Activated naive CD8-positive, alpha-beta T cell treated with anti-CD3 and anti-CD28 coated beads for 36 hours (primary cell): Measurements from ENCODE around the gene SESTD1. TPM values are rescaled to one million over a fixed set of nuclear protein-coding genes. Genes with fewer than 3 reads are reported as not detected.
A peak's percentile ranks its signal among the peaks of the same experiment; 100 is the strongest.
"Not testable (repeated sequence)": the region's sequence is repeated elsewhere in the genome, so short reads cannot be mapped to it uniquely, and the experiment has no call there.

Source experiments
- DNase-seq: peaks from one replicate; pipeline ENCODE4 v3.0.0; 2021
- H3K27ac Mint-ChIP-seq: one replicate; pipeline ENCODE4 v1.8.0; 2022; ENCODE audit warnings: mild to moderate bottlenecking, moderate library complexity, mixed read lengths
- H3K27me3 Mint-ChIP-seq: one replicate; pipeline ENCODE4 v1.8.0; 2022; ENCODE audit warnings: mild to moderate bottlenecking, mixed read lengths
- H3K36me3 Mint-ChIP-seq: one replicate; pipeline ENCODE4 v1.8.0; 2021; ENCODE audit warnings: mild to moderate bottlenecking, mixed read lengths
- H3K4me1 Mint-ChIP-seq: one replicate; pipeline ENCODE4 v1.8.0; 2021; ENCODE audit warnings: mixed read lengths
- H3K4me3 Mint-ChIP-seq: one replicate; pipeline ENCODE4 v1.8.0; 2022; ENCODE audit warnings: mild to moderate bottlenecking, moderate library complexity, mixed read lengths
- H3K9me3 Mint-ChIP-seq: one replicate; pipeline ENCODE4 v1.8.0; 2022; ENCODE audit warnings: mixed read lengths
- total RNA-seq, 2 experiments: library from RNA; stranded (reverse); gene quantifications; one replicate each; pipeline ENCODE4 v1.2.3, GENCODE V29; 2021

Gene SESTD1
- total RNA-seq, 2 experiments from 2014 or later = 4.4 to 5.7 TPM

- no peak for DNase-seq
- H3K36me3 Mint-ChIP-seq = no peaks in the 10 kb centered on the region
- peaks cover 34% of the 10 kb centered on the region for H3K4me1 Mint-ChIP-seq
- H3K27me3 Mint-ChIP-seq = no peaks in the 10 kb centered on the region
- no peak overlapping the region for H3K4me3 Mint-ChIP-seq
- peak overlapping the region; percentile 36 for H3K27ac Mint-ChIP-seq
- H3K9me3 Mint-ChIP-seq = peaks cover 5% of the 10 kb centered on the region
These were observed 11.4 kb downstream of the SESTD1 start for GRCh38 chr2:179253226-179253625.

GRCh38 chr2:179252423-179252822 is 12.2 kb downstream of the SESTD1 start:
- peaks cover 5% of the 10 kb centered on the region for H3K9me3 Mint-ChIP-seq
- no peak overlapping the region for H3K27ac Mint-ChIP-seq
- no peaks in the 10 kb centered on the region for H3K36me3 Mint-ChIP-seq
- no peak overlapping the region for H3K4me3 Mint-ChIP-seq
- H3K27me3 Mint-ChIP-seq = no peaks in the 10 kb centered on the region
- DNase-seq = no peak
- peaks cover 34% of the 10 kb centered on the region for H3K4me1 Mint-ChIP-seq

GRCh38 chr2:179251870-179252269 is 12.8 kb downstream of the SESTD1 start:
- DNase-seq = no peak
- Mint-ChIP-seq H3K9me3 (peaks cover 5% of the 10 kb centered on the region), H3K27ac (no peak overlapping the region), H3K36me3 (no peaks in the 10 kb centered on the region), H3K27me3 (no peaks in the 10 kb centered on the region), H3K4me1 (peaks cover 34% of the 10 kb centered on the region), H3K4me3 (no peak overlapping the region)

GRCh38 chr2:179250848-179251504 is 13.7 kb downstream of the SESTD1 start:
- no peak overlapping the region for H3K27ac Mint-ChIP-seq
- H3K4me1 Mint-ChIP-seq = peaks cover 34% of the 10 kb centered on the region
- peaks cover 2% of the 10 kb centered on the region for H3K36me3 Mint-ChIP-seq

GRCh38 chr2:179250095-179250494 is 14.5 kb downstream of the SESTD1 start:
- peaks cover 2% of the 10 kb centered on the region for H3K36me3 Mint-ChIP-seq
- peaks cover 7% of the 10 kb centered on the region for H3K9me3 Mint-ChIP-seq
- H3K4me3 Mint-ChIP-seq = no peak overlapping the region
- DNase-seq = no peak
- no peaks in the 10 kb centered on the region for H3K27me3 Mint-ChIP-seq
- H3K4me1 Mint-ChIP-seq = peaks cover 34% of the 10 kb centered on the region
- no peak overlapping the region for H3K27ac Mint-ChIP-seq

More at GRCh38 chr2:179250848-179251504, 13.7 kb downstream of the SESTD1 start:
- Mint-ChIP-seq H3K4me3 (no peak overlapping the region), H3K9me3 (peaks cover 7% of the 10 kb centered on the region), H3K27me3 (no peaks in the 10 kb centered on the region)
- no peak for DNase-seq

- Mint-ChIP-seq H3K36me3 (peaks cover 5% of the 10 kb centered on the region), H3K4me1 (peaks cover 33% of the 10 kb centered on the region), H3K4me3 (no peak overlapping the region), H3K27ac (peak overlapping the region; percentile 38), H3K9me3 (peaks cover 7% of the 10 kb centered on the region), H3K27me3 (no peaks in the 10 kb centered on the region)
- DNase-seq = no peak
These were observed 16.6 kb downstream of the SESTD1 start for GRCh38 chr2:179248024-179248348.

GRCh38 chr2:179247318-179248023 is 17.2 kb downstream of the SESTD1 start:
- peaks cover 7% of the 10 kb centered on the region for H3K9me3 Mint-ChIP-seq
- H3K4me3 Mint-ChIP-seq = no peak overlapping the region
- H3K4me1 Mint-ChIP-seq = peaks cover 28% of the 10 kb centered on the region
- H3K27me3 Mint-ChIP-seq = no peaks in the 10 kb centered on the region
- DNase-seq = no peak
- H3K36me3 Mint-ChIP-seq = peaks cover 5% of the 10 kb centered on the region
- H3K27ac Mint-ChIP-seq = peak overlapping the region; percentile 38

GRCh38 chr2:179245843-179246242 is 18.8 kb downstream of the SESTD1 start:
- not testable (repeated sequence) for H3K4me3 Mint-ChIP-seq, H3K9me3 Mint-ChIP-seq, DNase-seq, H3K27ac Mint-ChIP-seq, H3K36me3 Mint-ChIP-seq, H3K27me3 Mint-ChIP-seq
- H3K4me1 Mint-ChIP-seq = peaks cover 14% of the 10 kb centered on the region

- DNase-seq = no peak
- Mint-ChIP-seq H3K9me3 (peaks cover 3% of the 10 kb centered on the region), H3K4me1 (peaks cover 25% of the 10 kb centered on the region), H3K27ac (no peak overlapping the region), H3K27me3 (no peaks in the 10 kb centered on the region), H3K36me3 (peaks cover 5% of the 10 kb centered on the region), H3K4me3 (no peak overlapping the region)
These were observed 21.6 kb downstream of the SESTD1 start for GRCh38 chr2:179243046-179243445.

- no peak overlapping the region for H3K4me3 Mint-ChIP-seq
- no peak overlapping the region for H3K27ac Mint-ChIP-seq
- H3K9me3 Mint-ChIP-seq = no peaks in the 10 kb centered on the region
- H3K27me3 Mint-ChIP-seq = no peaks in the 10 kb centered on the region
- peaks cover 3% of the 10 kb centered on the region for H3K36me3 Mint-ChIP-seq
- peaks cover 28% of the 10 kb centered on the region for H3K4me1 Mint-ChIP-seq
- DNase-seq = no peak
These were observed 23.9 kb downstream of the SESTD1 start for GRCh38 chr2:179240481-179241451.

- Mint-ChIP-seq H3K9me3 (no peaks in the 10 kb centered on the region), H3K27ac (no peak overlapping the region), H3K4me1 (peaks cover 28% of the 10 kb centered on the region), H3K4me3 (no peak overlapping the region), H3K27me3 (no peaks in the 10 kb centered on the region), H3K36me3 (peaks cover 3% of the 10 kb centered on the region)
- DNase-seq = no peak
These were observed 24.8 kb downstream of the SESTD1 start for GRCh38 chr2:179239838-179240237.

GRCh38 chr2:179239195-179239594 is 25.4 kb downstream of the SESTD1 start:
- DNase-seq = no peak
- Mint-ChIP-seq H3K4me3 (no peak overlapping the region), H3K27ac (no peak overlapping the region)

GRCh38 chr2:179238027-179238426 is 26.6 kb downstream of the SESTD1 start:
- Mint-ChIP-seq H3K36me3 (no peaks in the 10 kb centered on the region), H3K27me3 (no peaks in the 10 kb centered on the region), H3K27ac (no peak overlapping the region)

More at GRCh38 chr2:179239195-179239594, 25.4 kb downstream of the SESTD1 start:
- no peaks in the 10 kb centered on the region for H3K9me3 Mint-ChIP-seq
- H3K36me3 Mint-ChIP-seq = peaks cover 3% of the 10 kb centered on the region
- peaks cover 28% of the 10 kb centered on the region for H3K4me1 Mint-ChIP-seq
- H3K27me3 Mint-ChIP-seq = no peaks in the 10 kb centered on the region

GRCh38 chr2:179237209-179237946 is 27.3 kb downstream of the SESTD1 start:
- no peaks in the 10 kb centered on the region for H3K36me3 Mint-ChIP-seq
- no peak overlapping the region for H3K4me3 Mint-ChIP-seq
- no peaks in the 10 kb centered on the region for H3K27me3 Mint-ChIP-seq
- peaks cover 28% of the 10 kb centered on the region for H3K4me1 Mint-ChIP-seq
- H3K9me3 Mint-ChIP-seq = no peaks in the 10 kb centered on the region
- H3K27ac Mint-ChIP-seq = no peak overlapping the region
- no peak for DNase-seq

More at GRCh38 chr2:179238027-179238426, 26.6 kb downstream of the SESTD1 start:
- no peak for DNase-seq
- H3K4me3 Mint-ChIP-seq = no peak overlapping the region
- H3K4me1 Mint-ChIP-seq = peaks cover 28% of the 10 kb centered on the region
- H3K9me3 Mint-ChIP-seq = no peaks in the 10 kb centered on the region
